GM19025 (cell line): ENCODE measurements around the gene SETBP1.

ENCODE experiments used
- ATAC-seq: cut with Tn5 transposase; IDR thresholded peaks from one replicate; pipeline ENCODE4 v1.9.1; 2021; ENCODE audit warnings: mild to moderate bottlenecking, low read depth, moderate library complexity; ENCODE audit not compliant: unreplicated experiment

SETBP1 gene

GRCh38 chr18:44679056-44679913 lies 1.4 kb upstream of the SETBP1 start:
- peak; percentile 85 for ATAC-seq

GRCh38 chr18:44679914-44680272 lies 795 bp upstream of the SETBP1 start:
- no peak for ATAC-seq

DNA sequence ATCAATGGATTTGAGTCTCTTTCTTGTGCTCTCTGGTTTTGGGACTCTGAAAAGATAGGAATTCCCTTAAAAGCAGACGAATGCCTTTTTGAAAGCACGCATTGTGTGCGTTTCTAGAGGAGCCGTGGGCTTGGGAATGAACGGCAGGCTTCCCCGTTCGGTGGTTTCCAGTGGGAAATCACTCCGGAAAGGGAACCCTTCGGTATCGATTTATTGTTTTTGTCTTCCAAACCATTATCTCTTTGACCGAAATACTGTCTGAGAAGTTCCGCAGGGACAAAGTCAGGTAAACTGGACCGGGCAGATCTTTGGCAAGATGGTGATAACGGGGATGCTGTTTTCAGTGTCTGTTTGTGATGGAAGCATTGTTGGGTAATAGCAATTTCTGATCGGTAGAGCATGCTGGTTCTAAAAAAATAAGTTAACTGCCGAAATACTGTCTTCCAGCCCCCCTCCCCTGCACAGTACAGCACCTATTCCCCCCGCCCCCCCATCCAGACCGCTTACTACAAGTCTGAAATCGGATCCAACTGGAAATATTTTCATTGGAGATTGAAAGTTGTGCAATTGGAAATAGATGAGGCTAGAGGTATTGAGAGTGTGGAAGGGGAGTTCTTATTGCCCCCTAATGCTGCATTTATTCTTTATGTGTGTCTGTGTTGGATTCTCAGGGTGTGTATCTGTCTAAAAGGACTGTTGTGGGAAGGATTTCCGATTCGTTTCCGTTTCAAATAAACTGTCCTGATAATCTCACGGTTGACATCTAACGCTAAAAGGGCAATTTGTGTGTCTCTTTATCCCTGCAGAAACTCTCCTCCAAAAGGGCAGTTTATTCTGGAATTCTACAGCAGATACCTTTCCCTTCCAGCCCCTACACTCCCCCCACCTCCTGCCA lies 635 bp downstream of the SETBP1 start:
- no peak for ATAC-seq

GRCh38 chr18:44682201-44682870 lies 1.6 kb downstream of the SETBP1 start:
- ATAC-seq: no peak

GRCh38 chr18:44682871-44683221 lies 2.2 kb downstream of the SETBP1 start:
- no peak for ATAC-seq

- ATAC-seq: no peak
Measured at GRCh38 chr18:44683556-44683955, 2.9 kb downstream of the SETBP1 start.

DNA sequence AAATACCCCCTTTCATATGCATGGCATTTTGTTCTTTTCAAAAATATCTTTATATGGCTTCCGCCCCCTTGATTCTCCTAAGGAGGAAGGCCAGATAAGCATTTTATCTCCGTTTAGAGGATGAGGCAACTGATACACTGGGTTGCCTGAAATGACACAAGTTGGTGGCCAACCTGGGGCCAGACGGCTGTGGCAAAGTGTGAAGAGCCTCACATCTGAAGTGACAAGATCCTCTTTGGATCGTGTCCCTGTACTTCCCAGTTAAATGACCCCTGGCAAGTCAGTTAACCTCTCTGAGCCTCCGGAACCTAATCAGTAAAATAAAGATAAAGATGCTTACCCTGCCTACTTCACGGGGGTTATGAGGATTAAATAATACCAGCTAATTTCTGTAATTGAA lies 4.6 kb downstream of the SETBP1 start:
- ATAC-seq: no peak

GRCh38 chr18:44686156-44686555 lies 5.5 kb downstream of the SETBP1 start:
- no peak for ATAC-seq

- no peak for ATAC-seq
Measured at GRCh38 chr18:44687421-44687820, 6.7 kb downstream of the SETBP1 start.

DNA sequence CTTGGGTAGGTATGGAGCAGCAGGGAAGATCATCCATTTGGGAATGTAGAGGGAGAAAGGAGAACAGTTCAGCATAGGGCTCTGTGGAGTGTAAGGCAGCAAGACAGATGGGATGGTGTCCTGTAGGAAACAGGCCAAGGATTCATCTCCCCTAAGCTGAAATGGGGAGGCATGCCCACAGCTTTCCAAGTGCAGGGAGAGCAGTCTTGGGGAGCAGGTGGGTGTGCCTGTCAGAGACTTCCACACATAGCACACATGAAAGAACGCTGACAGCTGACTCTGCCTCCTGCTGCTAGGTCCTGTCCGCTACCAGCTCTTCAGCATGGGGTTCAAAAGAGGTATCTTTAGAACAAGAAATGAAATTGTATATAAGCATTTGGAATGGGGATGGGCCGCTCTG lies 9.0 kb downstream of the SETBP1 start:
- no peak for ATAC-seq

- no peak for ATAC-seq
Measured at GRCh38 chr18:44691148-44691925, 10.6 kb downstream of the SETBP1 start.

- ATAC-seq: no peak
Measured at GRCh38 chr18:44693030-44693784, 12.5 kb downstream of the SETBP1 start.

DNA sequence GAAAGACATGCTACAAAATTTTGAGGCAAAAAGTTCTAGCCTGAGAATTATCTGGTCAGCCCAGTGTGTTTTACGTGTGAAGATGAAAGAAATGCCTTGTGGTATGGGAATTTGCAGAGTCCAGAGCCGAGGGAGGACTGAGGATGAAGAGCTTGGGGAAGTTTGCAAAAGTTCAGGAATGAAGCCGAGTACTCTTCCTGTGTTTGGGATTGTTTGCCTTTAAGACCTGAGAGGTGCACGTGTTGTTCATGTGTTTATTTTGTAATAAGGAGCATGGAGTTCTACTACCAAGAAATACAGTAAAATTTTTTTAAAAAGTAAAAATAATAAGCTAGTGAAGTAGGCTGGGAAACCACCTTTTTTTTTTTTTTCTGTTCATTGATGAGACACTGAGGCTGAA lies 14.8 kb downstream of the SETBP1 start:
- no peak for ATAC-seq

- no peak for ATAC-seq
Measured at GRCh38 chr18:44696892-44697291, 16.2 kb downstream of the SETBP1 start.

DNA sequence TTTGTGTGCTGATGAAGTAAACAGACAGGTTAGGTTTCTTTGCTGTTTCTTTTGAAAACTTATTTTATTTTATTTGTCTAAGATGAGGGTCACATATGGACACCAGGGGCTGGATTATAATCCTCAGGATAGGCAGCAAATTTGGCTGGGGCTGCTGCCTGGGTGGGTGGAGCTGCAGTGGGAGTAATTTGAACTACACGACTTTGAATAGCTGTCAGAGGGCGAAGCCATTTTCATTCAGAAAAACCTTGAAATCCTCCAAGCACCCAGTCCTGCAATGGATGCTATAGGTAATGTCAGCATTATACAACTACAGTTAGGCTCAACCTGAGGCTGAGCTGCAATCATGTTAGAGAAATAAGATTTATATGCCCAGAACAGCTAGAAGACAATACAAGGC lies 16.6 kb downstream of the SETBP1 start:
- no peak for ATAC-seq

DNA sequence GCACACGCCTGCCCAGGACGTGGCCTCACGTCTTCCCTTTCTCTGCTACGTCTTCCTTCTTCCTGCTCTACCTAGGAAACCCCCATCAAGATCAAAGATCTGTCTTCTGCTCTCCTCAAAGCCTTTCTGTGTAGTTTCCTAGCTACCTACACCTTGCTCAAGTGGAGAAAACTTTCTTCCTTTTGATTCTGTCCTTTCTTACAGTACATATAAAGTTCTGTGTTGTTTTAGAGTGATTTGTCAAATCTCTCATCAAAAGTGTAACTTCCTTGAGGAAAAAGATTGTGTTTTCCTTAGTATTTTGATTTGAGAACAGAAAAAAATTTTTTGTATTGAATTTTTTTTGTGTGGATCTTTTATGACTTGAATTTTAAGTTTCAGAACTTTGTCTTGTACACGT lies 17.8 kb downstream of the SETBP1 start:
- ATAC-seq: no peak

DNA sequence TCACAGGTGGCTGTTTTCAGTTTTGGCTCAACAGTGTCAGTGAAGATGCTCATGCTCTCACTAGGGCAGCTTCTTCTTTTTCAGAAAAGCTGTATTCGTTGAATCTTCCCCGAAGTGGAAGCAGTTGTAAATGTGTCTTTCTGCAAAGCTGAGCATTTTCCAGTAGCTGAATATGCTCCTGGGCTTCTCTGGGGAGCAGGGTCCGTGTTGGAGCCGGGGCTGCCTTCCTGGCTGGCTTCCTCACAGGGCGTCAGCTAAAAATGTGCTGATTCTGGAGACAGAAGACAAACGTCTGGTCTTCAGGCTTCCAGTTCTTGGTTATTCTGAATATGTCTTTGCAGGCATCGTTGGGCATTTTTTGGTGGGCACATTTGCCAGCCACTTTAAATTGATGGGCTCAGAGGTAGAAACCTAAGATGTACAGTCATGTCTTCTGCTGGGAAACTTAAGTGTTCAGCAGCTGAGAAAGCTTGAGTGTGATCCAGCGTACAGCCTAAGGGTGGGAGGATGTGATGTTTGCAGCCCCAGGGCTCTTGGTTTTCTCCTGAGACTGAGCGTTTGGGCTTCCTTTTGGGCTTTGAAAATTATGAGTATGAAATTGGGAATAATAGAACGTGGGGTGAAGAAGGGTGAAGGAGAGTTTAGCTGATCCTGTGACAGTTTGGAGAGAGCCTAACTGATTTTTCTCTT lies 19.0 kb downstream of the SETBP1 start:
- ATAC-seq: no peak

GRCh38 chr18:44700652-44701051 lies 20.0 kb downstream of the SETBP1 start:
- no peak for ATAC-seq

GRCh38 chr18:44701227-44701626 lies 20.5 kb downstream of the SETBP1 start:
- ATAC-seq: no peak
